Adipocyte (in vitro differentiated cells): ENCODE data around the gene FOXE1.

Experiments used
- DNase-seq: peaks from one replicate; pipeline ENCODE4 v3.0.0-alpha.2; 2015; ENCODE audit warnings: low read depth
- H3K27me3 ChIP-seq: replicated peaks from 2 replicates; pipeline ENCODE4 v1.7.0; 2013; ENCODE audit warnings: mild to moderate bottlenecking, low read length, moderate library complexity; ENCODE audit not compliant: control insufficient read depth, insufficient read depth
- H3K36me3 ChIP-seq: 2 replicates; pipeline ENCODE4 v1.7.0; 2013; ENCODE audit warnings: low read length, mild to moderate bottlenecking, moderate library complexity; ENCODE audit not compliant: control insufficient read depth, insufficient read depth, severe bottlenecking
- H3K4me1 ChIP-seq: 2 replicates; pipeline ENCODE4 v1.7.0; 2013; ENCODE audit warnings: mild to moderate bottlenecking, low read length, moderate library complexity; ENCODE audit not compliant: control insufficient read depth, insufficient read depth
- H3K4me3 ChIP-seq: 2 replicates; pipeline ENCODE4 v1.7.0; 2013; ENCODE audit warnings: mild to moderate bottlenecking, low read length, moderate library complexity
- H3K9ac ChIP-seq: 2 replicates; pipeline ENCODE4 v1.7.0; 2013; ENCODE audit warnings: mild to moderate bottlenecking, low read length, moderate library complexity
- H3K9me3 ChIP-seq: 2 replicates; pipeline ENCODE4 v1.7.0; 2013; ENCODE audit warnings: mild to moderate bottlenecking, low read length, moderate library complexity; ENCODE audit not compliant: control insufficient read depth

Gene FOXE1

GRCh38 chr9:97868859-97869258 lies 15.8 kb downstream of the FOXE1 start:
- Histone ChIP-seq H3K4me3 (no peak overlapping the region), H3K36me3 (no peaks in the 10 kb centered on the region), H3K9ac (no peak overlapping the region), H3K4me1 (no peaks in the 10 kb centered on the region), H3K9me3 (peaks cover 25% of the 10 kb centered on the region), H3K27me3 (peaks cover 5% of the 10 kb centered on the region)
- DNase-seq: no peak

GRCh38 chr9:97873425-97873824 lies 20.4 kb downstream of the FOXE1 start:
- H3K36me3 ChIP-seq: no peaks in the 10 kb centered on the region
- no peak overlapping the region for H3K4me3 ChIP-seq
- H3K9ac ChIP-seq: no peak overlapping the region
- no peaks in the 10 kb centered on the region for H3K9me3 ChIP-seq
- H3K4me1 ChIP-seq: peaks cover 16% of the 10 kb centered on the region
- H3K27me3 ChIP-seq: peaks cover 5% of the 10 kb centered on the region
- DNase-seq: no peak

- H3K4me3 ChIP-seq: no peak overlapping the region
- H3K27me3 ChIP-seq: peaks cover 5% of the 10 kb centered on the region
- DNase-seq: no peak
Measured at GRCh38 chr9:97873882-97874281, 20.9 kb downstream of the FOXE1 start.

GRCh38 chr9:97874624-97875023 lies 21.6 kb downstream of the FOXE1 start:
- Histone ChIP-seq H3K36me3 (no peaks in the 10 kb centered on the region), H3K4me1 (peaks cover 16% of the 10 kb centered on the region), H3K9me3 (no peaks in the 10 kb centered on the region), H3K27me3 (peaks cover 5% of the 10 kb centered on the region), H3K9ac (no peak overlapping the region), H3K4me3 (no peak overlapping the region)
- DNase-seq: no peak

More at GRCh38 chr9:97873882-97874281, 20.9 kb downstream of the FOXE1 start:
- H3K36me3 ChIP-seq: no peaks in the 10 kb centered on the region
- no peak overlapping the region for H3K9ac ChIP-seq
- H3K4me1 ChIP-seq: peaks cover 16% of the 10 kb centered on the region
- no peaks in the 10 kb centered on the region for H3K9me3 ChIP-seq

GRCh38 chr9:97875111-97875510 lies 22.1 kb downstream of the FOXE1 start:
- Histone ChIP-seq H3K9ac (no peak overlapping the region), H3K4me3 (no peak overlapping the region), H3K27me3 (peaks cover 5% of the 10 kb centered on the region), H3K9me3 (no peaks in the 10 kb centered on the region), H3K36me3 (no peaks in the 10 kb centered on the region), H3K4me1 (peaks cover 20% of the 10 kb centered on the region)
- DNase-seq: no peak

- Histone ChIP-seq H3K4me3 (no peak overlapping the region), H3K9me3 (no peaks in the 10 kb centered on the region), H3K27me3 (no peaks in the 10 kb centered on the region), H3K9ac (no peak overlapping the region), H3K4me1 (peaks cover 22% of the 10 kb centered on the region), H3K36me3 (no peaks in the 10 kb centered on the region)
- no peak for DNase-seq
Measured at GRCh38 chr9:97876061-97876460, 23.0 kb downstream of the FOXE1 start.

GRCh38 chr9:97880336-97880735 lies 27.3 kb downstream of the FOXE1 start:
- DNase-seq: no peak
- H3K4me1 ChIP-seq: peaks cover 22% of the 10 kb centered on the region

GRCh38 chr9:97889941-97890887 lies 37.2 kb downstream of the FOXE1 start:
- Histone ChIP-seq H3K36me3 (no peaks in the 10 kb centered on the region), H3K9ac (no peak overlapping the region), H3K9me3 (no peaks in the 10 kb centered on the region), H3K27me3 (no peaks in the 10 kb centered on the region), H3K4me1 (peaks cover 20% of the 10 kb centered on the region), H3K4me3 (no peak overlapping the region)
- DNase-seq: peak; percentile 18

More at GRCh38 chr9:97880336-97880735, 27.3 kb downstream of the FOXE1 start:
- H3K9me3 ChIP-seq: no peaks in the 10 kb centered on the region
- no peaks in the 10 kb centered on the region for H3K36me3 ChIP-seq
- no peaks in the 10 kb centered on the region for H3K27me3 ChIP-seq
- H3K9ac ChIP-seq: no peak overlapping the region
- H3K4me3 ChIP-seq: no peak overlapping the region

- no peaks in the 10 kb centered on the region for H3K27me3 ChIP-seq
- H3K4me3 ChIP-seq: no peak overlapping the region
- H3K4me1 ChIP-seq: peaks cover 20% of the 10 kb centered on the region
- no peak overlapping the region for H3K9ac ChIP-seq
- no peak for DNase-seq
- H3K9me3 ChIP-seq: no peaks in the 10 kb centered on the region
- no peaks in the 10 kb centered on the region for H3K36me3 ChIP-seq
Measured at GRCh38 chr9:97891736-97892135, 38.7 kb downstream of the FOXE1 start.

- Histone ChIP-seq H3K36me3 (no peaks in the 10 kb centered on the region), H3K9ac (no peak overlapping the region), H3K4me1 (peaks cover 20% of the 10 kb centered on the region), H3K27me3 (no peaks in the 10 kb centered on the region), H3K9me3 (no peaks in the 10 kb centered on the region), H3K4me3 (no peak overlapping the region)
- DNase-seq: no peak
Measured at GRCh38 chr9:97892421-97892820, 39.4 kb downstream of the FOXE1 start.

GRCh38 chr9:97895211-97895610 lies 42.2 kb downstream of the FOXE1 start:
- DNase-seq: no peak
- no peak overlapping the region for H3K4me3 ChIP-seq
- no peaks in the 10 kb centered on the region for H3K9me3 ChIP-seq
- peaks cover 24% of the 10 kb centered on the region for H3K4me1 ChIP-seq
- H3K9ac ChIP-seq: no peak overlapping the region
- no peaks in the 10 kb centered on the region for H3K27me3 ChIP-seq
- no peaks in the 10 kb centered on the region for H3K36me3 ChIP-seq
